OCI-M1 (cell line): ENCODE data around the gene CLEC3B.

Experiments used
- DNase-seq: peaks from one replicate; lab custom pipeline; 2025; lab: John Stamatoyannopoulos, UW

The CLEC3B gene

DNA sequence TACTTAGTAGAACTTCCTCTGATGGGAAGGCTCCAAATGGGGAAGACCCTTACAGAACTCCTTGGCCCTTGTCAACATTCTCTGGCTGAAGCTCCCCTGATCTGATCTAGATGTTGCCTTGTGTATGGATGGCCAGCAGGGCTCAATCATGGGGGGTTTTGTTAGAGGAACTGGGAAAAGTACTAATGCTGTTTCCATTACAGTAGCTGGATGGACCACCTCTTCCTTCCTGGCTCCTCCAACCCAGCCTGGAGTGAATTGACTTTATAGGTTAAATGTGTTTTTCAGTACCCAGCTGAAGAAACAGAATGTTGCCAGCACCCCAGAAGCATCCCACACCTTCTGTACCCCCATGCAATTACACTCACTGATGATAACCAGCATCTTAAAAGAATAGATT is 22.7 kb upstream of the CLEC3B start:
- no peak for DNase-seq

- no peak for DNase-seq
These were observed 22.2 kb upstream of the CLEC3B start for GRCh38 chr3:45003859-45004258.

- DNase-seq, result no peak
These were observed 19.0 kb upstream of the CLEC3B start for GRCh38 chr3:45007091-45007490.

- no peak for DNase-seq
These were observed 18.0 kb upstream of the CLEC3B start for GRCh38 chr3:45008117-45008516.

GRCh38 chr3:45009868-45010267 is 16.2 kb upstream of the CLEC3B start:
- DNase-seq, result no peak

GRCh38 chr3:45010811-45011333 is 15.2 kb upstream of the CLEC3B start:
- no peak for DNase-seq

- peak; percentile 7 for DNase-seq
These were observed 14.2 kb upstream of the CLEC3B start for GRCh38 chr3:45011756-45012508.

- no peak for DNase-seq
These were observed 13.5 kb upstream of the CLEC3B start for GRCh38 chr3:45012577-45012976.

- no peak for DNase-seq
These were observed 9.2 kb upstream of the CLEC3B start for GRCh38 chr3:45016916-45017315.

- DNase-seq, result no peak
These were observed 8.3 kb upstream of the CLEC3B start for GRCh38 chr3:45017821-45018220.

DNA sequence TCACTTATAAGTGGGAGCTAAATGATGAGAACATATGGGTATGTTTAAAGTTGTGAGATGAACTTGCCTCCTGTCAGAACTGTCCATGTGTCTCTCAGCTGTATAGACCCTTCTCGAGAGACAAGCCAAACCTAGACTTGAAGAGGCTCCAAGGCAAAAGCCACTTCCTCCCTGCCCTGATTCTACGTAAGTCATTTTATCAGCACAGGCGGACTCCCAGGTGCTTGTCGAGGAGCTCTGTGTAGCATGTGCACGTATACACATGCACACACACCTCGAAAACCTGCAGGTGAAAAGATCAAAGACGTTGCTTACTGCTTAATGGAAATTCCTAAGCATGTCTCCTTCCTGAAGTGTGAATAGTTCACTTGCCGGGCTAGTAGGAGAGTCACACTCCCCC is 5.6 kb upstream of the CLEC3B start:
- DNase-seq, result no peak

- DNase-seq, result no peak
These were observed 4.4 kb upstream of the CLEC3B start for GRCh38 chr3:45021524-45022297.

GRCh38 chr3:45023675-45024074 is 2.4 kb upstream of the CLEC3B start:
- no peak for DNase-seq

DNA sequence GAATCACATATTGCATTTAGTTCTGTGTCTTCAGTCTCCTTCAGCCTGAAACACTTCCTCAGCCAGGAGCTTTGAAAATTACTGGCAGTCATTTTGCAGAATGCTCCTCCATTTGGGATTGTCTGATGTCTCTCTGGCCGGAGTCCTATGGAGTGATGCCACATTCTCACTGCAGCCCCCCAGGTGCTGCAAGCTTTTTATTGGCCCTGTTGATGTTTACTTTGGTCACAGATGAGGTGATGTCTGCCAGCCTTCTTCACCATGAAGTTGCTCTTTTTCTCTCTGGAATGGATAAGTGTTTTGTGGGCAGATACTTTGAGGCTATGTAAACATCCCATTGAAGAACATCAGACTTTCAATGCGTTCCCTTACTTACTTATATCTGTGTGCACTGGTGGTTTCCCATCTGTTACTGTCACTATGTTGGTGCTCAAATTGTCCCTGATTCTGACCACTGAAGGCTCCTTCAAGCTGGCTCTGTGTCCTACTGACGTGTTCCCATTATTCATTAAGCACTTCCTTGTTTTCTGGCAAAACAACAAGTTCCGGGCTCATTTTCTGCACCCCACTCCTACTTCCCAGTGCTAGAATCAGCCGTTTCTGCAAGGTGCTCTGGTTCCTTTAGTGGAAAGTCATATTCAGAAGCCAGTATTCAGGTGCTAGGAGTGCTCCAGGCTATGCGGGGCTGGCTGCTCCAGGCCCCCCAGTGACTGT is 1.4 kb upstream of the CLEC3B start:
- DNase-seq, result no peak

- DNase-seq, result no peak
These were observed 854 bp downstream of the CLEC3B start for GRCh38 chr3:45026957-45027356.

DNA sequence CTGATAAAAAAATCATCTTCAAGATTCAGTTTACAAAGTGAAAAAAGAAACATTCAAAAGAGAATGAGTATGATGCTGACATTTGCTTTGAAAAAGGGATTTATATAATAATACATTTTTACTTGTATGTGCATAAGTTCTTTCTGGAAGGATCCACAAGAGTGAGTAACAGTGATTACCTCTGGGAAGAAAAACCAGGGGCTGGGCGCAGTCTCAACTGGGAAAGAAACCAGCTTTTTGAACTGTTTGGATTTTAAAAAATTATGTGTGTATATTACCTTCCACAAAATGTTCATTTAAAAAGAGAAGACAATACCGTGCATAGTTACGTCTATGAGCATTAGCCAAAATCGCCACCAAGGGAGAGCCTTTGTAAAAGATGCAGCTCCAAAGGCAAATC is 1.3 kb downstream of the CLEC3B start:
- no peak for DNase-seq

DNA sequence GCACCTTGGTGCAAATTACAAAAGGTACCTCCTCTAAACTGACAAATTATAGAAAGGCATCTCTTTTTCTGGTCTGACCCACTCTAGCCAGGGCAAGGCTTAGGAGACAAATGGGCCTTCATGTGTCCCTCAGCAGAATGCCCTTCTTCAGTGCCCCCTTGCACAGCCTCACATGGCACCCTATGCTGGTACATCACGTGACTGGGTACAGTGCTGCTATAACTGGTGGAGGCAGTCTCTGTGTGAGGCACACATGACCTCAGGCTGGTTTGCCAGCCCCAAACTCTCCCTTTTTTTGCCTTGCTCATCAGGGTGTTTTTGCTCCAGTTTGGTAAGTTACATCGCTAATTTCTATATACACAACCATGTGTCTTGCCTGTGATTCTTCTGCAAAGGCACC is 3.1 kb downstream of the CLEC3B start:
- no peak for DNase-seq

- DNase-seq, result no peak
These were observed 3.6 kb downstream of the CLEC3B start for GRCh38 chr3:45029661-45030060.

- no peak for DNase-seq
These were observed 5.4 kb downstream of the CLEC3B start for GRCh38 chr3:45031531-45031930.

DNA sequence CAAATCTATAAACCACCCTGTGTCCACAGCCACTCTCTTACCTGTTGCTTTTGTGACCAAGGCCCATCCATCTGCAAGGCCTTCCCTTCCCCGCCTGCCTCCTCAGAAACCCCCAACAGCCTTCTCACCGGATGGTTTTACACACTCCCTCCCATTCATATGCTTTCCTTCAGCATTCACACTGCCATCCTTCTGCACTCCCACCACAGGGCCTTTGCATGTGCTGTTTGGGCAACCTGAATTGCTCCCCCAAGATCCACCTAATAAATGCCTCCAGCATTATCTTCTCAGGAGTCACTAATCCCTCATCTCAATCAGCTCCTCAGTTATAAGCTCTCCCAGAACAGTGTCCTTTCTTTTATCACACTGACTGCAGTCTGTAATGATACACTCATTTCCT is 6.0 kb downstream of the CLEC3B start:
- no peak for DNase-seq

DNA sequence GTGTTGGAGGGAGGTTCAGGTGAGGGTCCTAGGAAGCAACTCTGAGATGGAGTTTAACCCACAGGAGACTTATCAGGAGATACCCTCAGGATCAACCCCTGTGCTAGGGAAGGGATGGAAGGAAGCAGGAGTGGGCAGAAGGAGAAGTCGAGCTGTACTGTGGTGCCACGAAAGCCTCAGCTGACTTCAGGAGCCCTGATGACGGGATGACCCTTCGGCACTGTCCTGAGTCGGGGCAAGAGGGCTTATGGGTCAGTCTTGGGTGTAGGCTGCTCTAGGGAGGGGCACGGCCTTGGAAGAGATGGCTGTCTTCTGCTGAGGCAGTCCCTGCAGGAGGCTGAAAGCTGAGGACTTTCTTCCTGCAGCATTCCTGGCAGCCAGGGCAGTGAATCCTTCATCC is 7.7 kb downstream of the CLEC3B start:
- DNase-seq, result no peak

DNA sequence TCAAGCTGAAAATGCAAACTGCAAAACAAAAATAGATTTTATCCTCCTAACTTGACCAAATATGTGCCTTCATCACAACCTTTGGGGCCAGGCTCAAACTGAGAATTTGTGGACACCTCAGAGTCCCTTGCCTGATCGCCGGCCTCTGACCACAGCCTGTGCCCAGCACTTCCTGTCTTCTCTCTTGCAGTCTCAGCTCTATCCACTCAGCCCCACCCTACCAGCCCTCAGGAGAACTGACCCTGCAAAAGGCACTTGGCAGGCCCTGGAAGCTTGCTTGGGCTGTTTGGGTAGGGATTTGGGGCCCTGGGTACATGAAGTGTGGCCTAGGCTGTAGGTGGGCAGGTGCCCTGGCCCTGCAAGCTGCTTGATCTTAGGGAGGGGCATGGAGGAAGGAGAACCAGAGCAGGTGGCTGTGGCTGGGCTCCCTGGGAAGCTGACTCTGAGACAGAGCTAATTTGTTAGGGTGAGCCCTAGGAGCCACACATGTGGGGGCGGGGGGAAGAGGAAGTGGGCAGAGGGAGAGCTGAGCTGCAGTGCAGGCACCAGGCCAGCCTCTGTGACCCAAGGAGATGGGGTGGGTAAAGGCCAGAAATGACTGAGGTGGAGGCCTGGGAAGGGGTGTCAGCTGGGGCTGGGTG is 8.6 kb downstream of the CLEC3B start:
- peak; percentile 74 for DNase-seq
